Measurements from ENCODE around the gene GLP1R. TPM values are rescaled to one million over a fixed set of nuclear protein-coding genes. Genes with fewer than 3 reads are reported as not detected.

GLP1R gene
- total RNA-seq, 2 donors from 2014 or later = 0.15 TPM; not detected in 1

DNA sequence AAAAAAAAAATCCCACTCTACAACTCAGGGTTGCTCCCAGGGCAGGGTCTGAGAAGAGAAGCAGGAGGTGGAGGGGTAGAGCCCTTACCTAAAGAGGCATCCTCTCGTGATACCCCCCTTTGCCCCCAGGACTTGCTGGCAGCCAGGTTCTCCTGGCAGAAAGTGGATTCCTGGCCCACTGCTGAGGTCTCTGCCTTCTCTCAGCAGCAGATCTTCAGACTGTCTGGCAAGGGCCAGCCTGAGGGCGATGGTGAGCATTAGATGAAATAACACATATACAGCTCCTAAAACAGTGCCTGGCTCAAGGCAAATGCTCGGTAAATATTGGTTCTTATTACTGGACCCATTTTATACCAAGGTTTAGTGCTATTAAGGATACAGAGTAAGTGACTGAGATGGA, 4.8 kb upstream of the GLP1R start:
- Mint-ChIP-seq H3K9me3 (no peaks in the 10 kb centered on the region), H3K4me3 (no peak overlapping the region), H3K27me3 (ENCODE audit: insufficient read depth) (peaks cover 84% of the 10 kb centered on the region), H3K4me1 (no peaks in the 10 kb centered on the region), H3K27ac (no peak overlapping the region), H3K36me3 (ENCODE audit: low read depth) (no peaks in the 10 kb centered on the region)
- TF ChIP-seq, protein P1, sequence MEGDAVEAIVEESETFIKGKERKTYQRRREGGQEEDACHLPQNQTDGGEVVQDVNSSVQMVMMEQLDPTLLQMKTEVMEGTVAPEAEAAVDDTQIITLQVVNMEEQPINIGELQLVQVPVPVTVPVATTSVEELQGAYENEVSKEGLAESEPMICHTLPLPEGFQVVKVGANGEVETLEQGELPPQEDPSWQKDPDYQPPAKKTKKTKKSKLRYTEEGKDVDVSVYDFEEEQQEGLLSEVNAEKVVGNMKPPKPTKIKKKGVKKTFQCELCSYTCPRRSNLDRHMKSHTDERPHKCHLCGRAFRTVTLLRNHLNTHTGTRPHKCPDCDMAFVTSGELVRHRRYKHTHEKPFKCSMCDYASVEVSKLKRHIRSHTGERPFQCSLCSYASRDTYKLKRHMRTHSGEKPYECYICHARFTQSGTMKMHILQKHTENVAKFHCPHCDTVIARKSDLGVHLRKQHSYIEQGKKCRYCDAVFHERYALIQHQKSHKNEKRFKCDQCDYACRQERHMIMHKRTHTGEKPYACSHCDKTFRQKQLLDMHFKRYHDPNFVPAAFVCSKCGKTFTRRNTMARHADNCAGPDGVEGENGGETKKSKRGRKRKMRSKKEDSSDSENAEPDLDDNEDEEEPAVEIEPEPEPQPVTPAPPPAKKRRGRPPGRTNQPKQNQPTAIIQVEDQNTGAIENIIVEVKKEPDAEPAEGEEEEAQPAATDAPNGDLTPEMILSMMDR (conservative IDR thresholded peaks at IDR 0.05) = no peak
- H3K36me3 ChIP-seq (ENCODE audit: control insufficient read depth, insufficient read depth, low read length) = no peaks in the 10 kb centered on the region
- no peak overlapping the region for H3K27ac ChIP-seq (ENCODE audit: low read depth, low read length)
- no peaks in the 10 kb centered on the region for H3K9me3 ChIP-seq (ENCODE audit: control insufficient read depth, low read length)
- H3K27me3 ChIP-seq (ENCODE audit: control insufficient read depth, insufficient read depth, low read length, poor library complexity, severe bottlenecking) = peaks cover 39% of the 10 kb centered on the region
- no peak overlapping the region for H3K4me3 ChIP-seq (ENCODE audit: low read length)
- H3K4me1 ChIP-seq (ENCODE audit: control insufficient read depth, insufficient read depth, low read length) = peaks cover 4% of the 10 kb centered on the region
- H3K9ac ChIP-seq (ENCODE audit: extremely low read depth, low read length, poor library complexity, severe bottlenecking) = no peak overlapping the region
- DNase-seq = no peak
- 86 to 89% methylated on average over 1 to 3 of the region's 3 CpGs for WGBS, 2 experiments (ENCODE audit: insufficient coverage in 1 of 2, insufficient read length in 1 of 2)

DNA sequence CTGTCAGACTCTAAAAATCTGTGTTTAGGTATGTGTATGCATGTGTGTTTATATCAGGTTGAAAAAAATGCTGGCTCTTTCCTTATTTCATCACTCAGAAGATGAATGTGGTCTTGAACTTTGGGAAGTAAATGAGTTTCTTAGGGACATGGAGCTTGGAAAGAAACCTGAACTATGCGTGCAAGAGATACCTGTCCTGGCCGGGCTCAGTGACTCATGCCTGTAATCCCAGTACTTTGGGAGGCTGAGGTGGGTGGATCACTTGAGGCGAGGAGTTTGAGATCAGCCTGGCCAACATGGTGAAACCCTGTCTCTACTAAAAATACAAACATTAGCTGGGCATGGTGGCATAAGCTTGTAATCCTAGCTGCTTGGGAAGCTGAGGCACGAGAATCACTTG, 4.4 kb upstream of the GLP1R start:
- H3K27me3 ChIP-seq (ENCODE audit: control insufficient read depth, insufficient read depth, low read length, poor library complexity, severe bottlenecking) = peaks cover 40% of the 10 kb centered on the region
- TF ChIP-seq, protein P1 (conservative IDR thresholded peaks at IDR 0.05) = no peak

DNA sequence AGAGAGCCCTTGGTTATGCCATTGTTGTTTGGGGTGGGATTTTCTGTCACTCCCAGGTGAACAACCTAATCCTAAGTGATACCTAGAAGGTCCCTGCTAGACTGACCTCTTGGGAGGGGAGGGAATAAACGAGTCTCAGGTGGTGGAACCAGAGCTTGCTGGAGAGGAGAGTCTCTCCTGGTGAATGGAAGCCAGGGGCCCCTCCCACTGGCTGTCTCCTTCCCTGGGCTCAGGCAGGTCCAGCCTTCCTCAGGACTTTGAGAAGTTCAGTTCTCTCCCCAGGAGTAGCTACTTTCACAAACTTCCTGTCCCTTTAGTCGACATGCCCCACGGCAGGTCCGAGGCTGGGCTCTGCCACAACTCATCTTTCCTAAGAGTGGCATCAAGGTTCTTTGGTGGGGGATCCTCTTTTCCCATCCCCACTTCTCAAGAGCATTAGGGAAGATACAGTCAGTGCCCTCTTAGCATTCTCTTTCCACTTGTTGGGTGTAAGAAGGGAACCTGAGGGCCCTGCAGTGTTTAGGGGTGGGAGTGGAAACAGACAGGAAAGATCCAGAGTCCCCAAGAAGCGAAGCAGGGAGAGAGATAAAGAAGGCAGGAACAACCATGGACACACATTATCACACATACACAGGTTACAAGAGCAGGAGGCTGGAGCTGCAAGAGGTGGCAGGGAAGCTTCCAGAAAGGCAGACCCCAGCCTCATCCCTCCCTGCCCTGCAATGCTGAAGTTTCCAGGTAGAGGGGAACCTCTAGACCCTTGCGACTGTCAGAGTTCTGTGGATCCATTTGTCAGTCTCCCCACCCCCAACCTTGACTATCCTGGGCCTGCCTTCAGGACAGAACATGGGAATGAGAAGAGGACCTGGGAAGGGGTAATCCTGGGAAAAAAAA, 900 bp upstream of the GLP1R start:
- Histone ChIP-seq H3K27ac (ENCODE audit: low read depth, low read length) (no peak overlapping the region), H3K4me3 (ENCODE audit: low read length) (peak overlapping the region; percentile 64), H3K4me1 (ENCODE audit: control insufficient read depth, insufficient read depth, low read length) (peaks cover 4% of the 10 kb centered on the region), H3K9ac (ENCODE audit: extremely low read depth, low read length, poor library complexity, severe bottlenecking) (no peak overlapping the region), H3K27me3 (ENCODE audit: control insufficient read depth, insufficient read depth, low read length, poor library complexity, severe bottlenecking) (peaks cover 66% of the 10 kb centered on the region), H3K9me3 (ENCODE audit: control insufficient read depth, low read length) (no peaks in the 10 kb centered on the region), H3K36me3 (ENCODE audit: control insufficient read depth, insufficient read depth, low read length) (no peaks in the 10 kb centered on the region)
- Mint-ChIP-seq H3K4me3 (peak overlapping the region; percentile 53), H3K4me1 (no peaks in the 10 kb centered on the region), H3K27ac (no peak overlapping the region), H3K36me3 (ENCODE audit: low read depth) (no peaks in the 10 kb centered on the region), H3K27me3 (ENCODE audit: insufficient read depth) (peaks cover 86% of the 10 kb centered on the region), H3K9me3 (no peaks in the 10 kb centered on the region)
- WGBS, 2 experiments (ENCODE audit: insufficient coverage in 1 of 2, insufficient read length in 1 of 2) = 84 to 88% methylated on average over 4 to 6 of the region's 6 CpGs
- TF ChIP-seq, protein P1 (conservative IDR thresholded peaks at IDR 0.05) = no peak
- DNase-seq = no peak

More for the DNA sequence above, 4.4 kb upstream of the GLP1R start:
- H3K36me3 Mint-ChIP-seq (ENCODE audit: low read depth) = no peaks in the 10 kb centered on the region
- no peak overlapping the region for H3K9ac ChIP-seq (ENCODE audit: extremely low read depth, low read length, poor library complexity, severe bottlenecking)
- peaks cover 4% of the 10 kb centered on the region for H3K4me1 ChIP-seq (ENCODE audit: control insufficient read depth, insufficient read depth, low read length)
- DNase-seq = no peak
- no peak overlapping the region for H3K4me3 Mint-ChIP-seq
- H3K9me3 ChIP-seq (ENCODE audit: control insufficient read depth, low read length) = no peaks in the 10 kb centered on the region
- no peak overlapping the region for H3K27ac ChIP-seq (ENCODE audit: low read depth, low read length)
- no peaks in the 10 kb centered on the region for H3K9me3 Mint-ChIP-seq
- H3K36me3 ChIP-seq (ENCODE audit: control insufficient read depth, insufficient read depth, low read length) = no peaks in the 10 kb centered on the region
- no peak overlapping the region for H3K27ac Mint-ChIP-seq
- WGBS, 2 experiments (ENCODE audit: insufficient coverage in 1 of 2, insufficient read length in 1 of 2) = 90 to 97% methylated on average over 4 of the region's 4 CpGs
- H3K4me3 ChIP-seq (ENCODE audit: low read length) = no peak overlapping the region
- no peaks in the 10 kb centered on the region for H3K4me1 Mint-ChIP-seq
- H3K27me3 Mint-ChIP-seq (ENCODE audit: insufficient read depth) = peaks cover 84% of the 10 kb centered on the region

All from endodermal cell (in vitro differentiated cells).